GM19324 (cell line): ENCODE measurements around the gene P2RX7.

Source experiments
- ATAC-seq: cut with Tn5 transposase; IDR thresholded peaks from one replicate; pipeline ENCODE4 v1.9.1; 2021; ENCODE audit warnings: mild to moderate bottlenecking, moderate library complexity; ENCODE audit not compliant: unreplicated experiment, low FRiP score

P2RX7 gene

GRCh38 chr12:121110211-121110940, 22.3 kb upstream of the P2RX7 start:
- ATAC-seq = no peak

GRCh38 chr12:121111684-121112083, 21.0 kb upstream of the P2RX7 start:
- no peak for ATAC-seq

DNA sequence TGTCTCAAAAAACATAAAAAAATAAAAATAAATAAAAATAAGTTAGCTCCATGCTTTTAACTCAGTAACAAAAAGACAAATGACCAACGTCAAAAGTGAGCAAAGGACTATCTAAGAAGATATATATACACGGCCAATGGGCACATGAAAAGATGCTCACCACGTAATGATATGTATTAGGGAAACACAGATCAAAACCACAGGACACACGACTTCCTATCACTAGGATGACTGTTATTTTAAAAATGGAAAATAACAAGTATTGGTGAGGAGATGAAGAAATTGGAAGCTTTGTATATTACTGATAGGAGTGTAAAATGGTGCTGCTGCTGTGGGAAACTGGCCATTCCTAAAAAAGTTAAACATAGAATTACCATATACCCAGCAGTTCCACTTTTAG, 20.2 kb upstream of the P2RX7 start:
- no peak for ATAC-seq

- no peak for ATAC-seq
Observed at GRCh38 chr12:121113057-121113456, 19.6 kb upstream of the P2RX7 start.

GRCh38 chr12:121114019-121114639, 18.5 kb upstream of the P2RX7 start:
- ATAC-seq = no peak

DNA sequence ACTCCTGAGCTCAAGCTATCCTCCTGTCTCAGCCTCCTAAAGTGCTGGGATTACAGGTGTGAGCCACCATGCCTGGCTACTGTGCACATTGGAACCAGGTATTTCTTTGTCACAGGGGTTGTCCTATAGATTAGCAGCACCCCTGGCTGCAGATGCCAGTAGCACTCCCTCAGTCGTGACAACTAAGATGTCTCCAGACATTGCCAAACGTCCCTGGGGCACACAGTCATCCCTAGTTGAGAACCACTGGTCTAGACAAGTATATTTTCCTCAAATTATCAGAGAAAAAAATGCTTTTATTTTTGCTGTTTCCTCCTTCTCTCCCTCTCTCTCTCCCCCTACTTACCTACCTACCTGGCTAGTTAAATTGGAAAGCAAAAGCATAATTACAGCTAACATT, 17.9 kb upstream of the P2RX7 start:
- ATAC-seq = no peak

DNA sequence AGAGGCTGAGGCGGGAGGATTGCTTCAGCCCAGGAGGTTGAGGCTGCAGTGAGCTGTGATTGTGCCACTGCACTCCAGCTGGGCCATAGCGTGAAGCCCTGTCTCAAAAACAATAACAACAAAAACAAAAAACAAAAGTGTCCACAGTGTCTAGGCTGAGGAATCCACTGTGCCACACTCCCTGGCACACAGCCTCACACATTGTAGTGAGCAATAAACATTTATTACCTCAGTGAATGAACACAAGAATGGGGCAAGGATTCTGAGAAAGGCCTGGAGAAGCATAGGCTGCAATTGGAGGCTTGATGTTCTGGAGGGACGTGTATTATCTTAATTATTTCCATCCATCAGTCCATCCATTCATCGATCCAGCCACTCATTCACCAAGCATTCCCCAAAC, 17.1 kb upstream of the P2RX7 start:
- no peak for ATAC-seq

DNA sequence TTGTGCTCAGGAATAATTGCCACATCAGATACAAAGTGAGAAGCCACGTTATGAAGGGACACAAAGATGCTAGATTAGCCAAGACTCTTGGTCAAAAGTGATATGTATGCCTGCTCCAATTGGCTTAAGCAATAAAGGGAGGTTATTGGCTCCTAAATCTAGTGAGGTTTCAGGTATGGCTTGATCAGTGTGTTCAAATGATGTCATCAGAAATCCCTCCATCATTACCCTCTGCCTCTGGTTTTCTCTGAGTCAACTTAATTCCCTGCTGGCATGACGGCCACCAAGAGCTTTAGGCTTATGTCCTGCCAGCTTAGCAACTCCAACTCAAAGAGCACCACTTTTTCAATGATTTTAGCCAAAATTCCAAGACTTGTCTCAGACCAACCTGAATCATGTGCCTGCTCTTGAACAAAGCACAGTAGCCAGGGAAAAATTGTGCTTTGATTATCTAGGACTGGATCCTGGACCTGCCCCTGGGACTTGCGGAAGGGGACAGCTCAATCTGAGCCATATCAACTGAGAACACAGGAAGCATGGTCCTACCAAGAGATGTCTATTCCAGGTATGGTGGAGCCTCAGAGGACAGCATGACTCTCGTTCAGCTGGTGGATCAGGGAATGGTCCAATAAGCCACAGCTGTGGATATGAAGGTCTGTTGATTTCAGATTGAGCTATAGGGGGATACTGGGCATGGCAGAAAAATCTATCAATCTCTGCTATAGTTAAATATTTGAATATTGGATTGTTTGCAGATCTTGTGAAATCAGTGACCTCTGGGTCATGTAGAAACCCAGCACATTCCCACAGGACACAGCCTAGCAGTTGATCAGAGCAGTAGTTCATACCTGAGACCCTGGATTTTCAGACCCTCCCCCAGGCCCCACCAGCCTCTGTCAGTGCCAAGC, 16.1 kb upstream of the P2RX7 start:
- no peak for ATAC-seq

GRCh38 chr12:121117226-121117777, 15.4 kb upstream of the P2RX7 start:
- ATAC-seq = no peak

- ATAC-seq = no peak
Observed at GRCh38 chr12:121120323-121120722, 12.4 kb upstream of the P2RX7 start.

DNA sequence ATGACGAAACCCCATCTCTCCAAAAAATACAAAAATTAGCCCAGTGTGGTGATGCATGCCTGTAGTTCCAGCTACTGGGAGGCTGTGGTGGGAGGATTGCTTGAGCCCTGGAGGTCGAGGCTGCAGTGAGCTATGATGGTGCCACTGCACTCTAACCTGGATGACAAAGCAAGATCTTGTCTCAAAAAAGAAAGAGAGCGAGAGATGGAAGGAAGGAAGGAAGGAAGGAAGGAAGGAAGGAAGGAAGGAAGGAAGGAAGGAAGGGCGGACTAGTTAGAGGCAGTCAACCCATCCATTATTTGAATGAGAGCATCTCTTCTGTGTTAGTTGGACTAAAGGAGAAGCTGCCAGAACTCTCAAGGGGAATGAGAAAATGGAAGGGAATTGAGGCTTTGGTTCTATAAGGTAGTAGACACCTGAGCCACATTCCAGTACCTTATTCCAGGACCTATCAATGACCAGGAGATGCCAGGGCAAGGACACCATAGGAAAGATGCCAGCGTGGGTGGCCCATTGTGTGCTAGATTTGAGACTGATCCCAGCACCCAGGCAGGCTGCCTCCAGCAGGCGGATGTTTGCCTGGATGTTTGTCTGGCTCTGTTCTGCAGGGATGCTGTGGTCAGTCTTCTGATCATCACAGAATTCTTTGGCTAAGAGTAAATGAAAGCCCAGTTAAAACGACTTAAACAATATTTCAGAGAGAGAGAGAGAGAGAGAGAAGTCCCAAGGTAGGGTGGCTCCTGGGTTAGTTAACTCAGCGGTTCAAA, 11.5 kb upstream of the P2RX7 start:
- no peak for ATAC-seq

- ATAC-seq = no peak
Observed at GRCh38 chr12:121121805-121122204, 10.9 kb upstream of the P2RX7 start.

DNA sequence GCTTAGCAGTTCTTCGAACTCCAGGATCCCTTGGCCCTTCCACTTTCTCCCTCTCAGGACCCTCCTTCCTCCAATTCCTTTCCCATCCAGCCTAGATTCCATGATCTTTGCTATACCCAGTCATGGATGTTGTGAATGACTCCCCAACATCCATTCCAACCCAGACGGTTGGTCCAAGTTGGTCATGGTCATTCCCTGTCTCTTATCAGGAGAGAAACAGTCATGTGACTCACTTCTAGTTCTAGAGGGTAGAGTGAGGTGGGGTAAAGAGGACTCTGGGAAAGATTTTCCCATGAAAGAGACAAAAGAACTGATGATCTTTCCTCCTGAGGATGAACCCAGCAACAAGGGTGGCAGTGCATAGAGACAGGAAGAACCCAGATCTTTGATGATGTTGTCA, 9.2 kb upstream of the P2RX7 start:
- no peak for ATAC-seq

DNA sequence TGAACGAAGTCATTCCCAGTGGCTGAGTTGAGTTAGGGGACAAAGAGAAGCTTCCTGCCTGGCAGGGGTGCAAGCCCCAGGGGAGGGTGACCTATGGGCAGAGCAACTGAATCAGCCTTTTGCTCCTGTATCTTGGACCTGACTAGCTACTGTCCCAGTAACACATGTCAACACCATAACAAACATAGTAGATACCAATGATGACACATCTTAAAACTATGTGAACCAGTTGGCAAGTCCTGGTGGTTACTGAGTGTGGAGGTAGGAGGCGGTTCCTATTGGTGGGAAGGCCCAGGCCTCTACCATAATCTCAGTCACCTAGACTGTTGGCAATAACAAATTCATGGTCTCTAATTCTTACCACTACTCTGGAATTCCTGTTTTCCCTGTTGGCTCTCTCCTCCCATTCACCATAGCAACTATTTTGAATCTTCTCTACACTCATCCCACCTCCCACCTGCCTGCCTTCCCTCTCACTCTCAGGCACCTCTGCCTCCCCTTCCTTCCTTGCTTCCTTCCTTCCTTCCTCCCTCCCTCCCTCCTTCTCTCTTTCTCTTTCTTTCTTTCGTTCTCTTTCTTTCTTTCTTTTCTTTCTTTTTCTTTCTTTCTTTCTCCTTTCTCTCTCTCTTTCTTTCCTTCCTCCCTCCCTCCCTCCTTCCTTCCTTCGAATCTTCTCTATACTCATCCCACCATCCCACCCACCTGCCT, 8.1 kb upstream of the P2RX7 start:
- ATAC-seq = no peak

DNA sequence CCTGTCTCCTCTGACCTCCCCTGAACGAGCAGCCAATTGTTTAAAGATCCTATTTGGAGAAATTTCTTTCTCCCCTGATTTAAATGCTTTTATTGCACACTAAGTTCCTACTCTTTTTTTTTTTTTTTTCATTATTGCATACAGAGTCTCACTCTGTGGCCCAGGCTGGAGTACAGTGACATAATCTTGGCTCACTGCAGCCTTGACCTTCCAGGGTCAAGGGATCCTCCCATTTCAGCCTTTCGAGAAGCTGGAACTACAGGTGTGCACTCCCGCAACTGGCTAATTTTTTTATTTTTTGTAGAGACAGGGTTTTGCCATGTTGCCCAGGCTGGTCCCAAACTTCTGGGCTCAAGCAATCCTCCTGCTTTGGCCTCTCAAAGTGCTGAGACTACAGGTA, 5.2 kb upstream of the P2RX7 start:
- no peak for ATAC-seq

- ATAC-seq = peak; percentile 82
Observed at GRCh38 chr12:121128908-121129810, 3.5 kb upstream of the P2RX7 start.

GRCh38 chr12:121129811-121130147, 2.9 kb upstream of the P2RX7 start:
- ATAC-seq = no peak

DNA sequence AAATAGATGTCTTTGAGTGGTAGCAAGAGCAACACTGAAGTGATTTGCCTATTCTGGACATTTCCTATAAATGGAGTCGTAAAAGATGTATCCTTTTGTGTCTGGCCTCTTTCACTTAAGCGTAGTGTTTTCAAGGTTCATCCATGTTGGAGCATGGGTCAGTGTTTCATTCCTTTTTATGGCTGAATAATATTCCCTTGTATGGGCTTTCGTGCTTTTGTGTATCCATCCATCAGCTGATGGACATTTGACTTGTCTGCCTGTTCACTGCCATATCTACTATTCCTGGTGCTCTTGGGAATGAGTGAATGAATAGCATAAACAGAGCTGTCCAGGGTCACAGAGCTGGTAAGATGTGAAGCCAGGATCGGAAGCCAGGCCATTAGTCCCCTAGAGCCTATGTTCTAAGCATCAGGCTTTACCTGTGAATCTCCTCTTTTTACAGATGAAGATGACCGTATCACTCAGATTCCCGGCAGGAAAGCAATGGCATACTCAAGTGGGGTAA, 1.8 kb upstream of the P2RX7 start:
- no peak for ATAC-seq

GRCh38 chr12:121131941-121132341, 735 bp upstream of the P2RX7 start:
- ATAC-seq = no peak
